ENCODE data around the gene HELZ.

DNA sequence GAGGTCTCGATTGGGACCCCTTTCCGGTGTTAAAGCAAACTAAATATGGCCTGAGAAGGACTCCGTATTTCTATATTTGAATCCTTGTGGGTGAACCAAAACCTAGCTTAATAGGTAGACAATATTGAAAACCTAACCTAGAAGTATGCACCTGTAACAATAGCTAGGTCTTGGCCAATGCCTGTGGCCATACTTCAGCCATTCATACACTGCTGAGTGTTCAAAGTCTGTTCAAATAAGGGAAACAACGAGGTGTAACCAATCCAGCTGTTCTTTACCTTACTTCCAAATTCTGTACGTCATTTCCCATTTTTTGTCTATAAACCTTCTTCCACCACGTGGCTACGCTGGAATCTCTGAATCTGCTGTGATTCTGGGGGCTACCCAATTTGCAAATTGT lies 34.1 kb upstream of the HELZ start:
- TF ChIP-seq, protein P1, sequence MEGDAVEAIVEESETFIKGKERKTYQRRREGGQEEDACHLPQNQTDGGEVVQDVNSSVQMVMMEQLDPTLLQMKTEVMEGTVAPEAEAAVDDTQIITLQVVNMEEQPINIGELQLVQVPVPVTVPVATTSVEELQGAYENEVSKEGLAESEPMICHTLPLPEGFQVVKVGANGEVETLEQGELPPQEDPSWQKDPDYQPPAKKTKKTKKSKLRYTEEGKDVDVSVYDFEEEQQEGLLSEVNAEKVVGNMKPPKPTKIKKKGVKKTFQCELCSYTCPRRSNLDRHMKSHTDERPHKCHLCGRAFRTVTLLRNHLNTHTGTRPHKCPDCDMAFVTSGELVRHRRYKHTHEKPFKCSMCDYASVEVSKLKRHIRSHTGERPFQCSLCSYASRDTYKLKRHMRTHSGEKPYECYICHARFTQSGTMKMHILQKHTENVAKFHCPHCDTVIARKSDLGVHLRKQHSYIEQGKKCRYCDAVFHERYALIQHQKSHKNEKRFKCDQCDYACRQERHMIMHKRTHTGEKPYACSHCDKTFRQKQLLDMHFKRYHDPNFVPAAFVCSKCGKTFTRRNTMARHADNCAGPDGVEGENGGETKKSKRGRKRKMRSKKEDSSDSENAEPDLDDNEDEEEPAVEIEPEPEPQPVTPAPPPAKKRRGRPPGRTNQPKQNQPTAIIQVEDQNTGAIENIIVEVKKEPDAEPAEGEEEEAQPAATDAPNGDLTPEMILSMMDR (IDR thresholded peaks at IDR 0.05; ENCODE audit: insufficient read depth, low read depth, low read length) = no peak
- TF ChIP-seq EZH2 (IDR thresholded peaks at IDR 0.05; ENCODE audit: insufficient read depth, low read length) = no peak
